ENCODE measurements around the gene AJAP1.

AJAP1 gene

DNA sequence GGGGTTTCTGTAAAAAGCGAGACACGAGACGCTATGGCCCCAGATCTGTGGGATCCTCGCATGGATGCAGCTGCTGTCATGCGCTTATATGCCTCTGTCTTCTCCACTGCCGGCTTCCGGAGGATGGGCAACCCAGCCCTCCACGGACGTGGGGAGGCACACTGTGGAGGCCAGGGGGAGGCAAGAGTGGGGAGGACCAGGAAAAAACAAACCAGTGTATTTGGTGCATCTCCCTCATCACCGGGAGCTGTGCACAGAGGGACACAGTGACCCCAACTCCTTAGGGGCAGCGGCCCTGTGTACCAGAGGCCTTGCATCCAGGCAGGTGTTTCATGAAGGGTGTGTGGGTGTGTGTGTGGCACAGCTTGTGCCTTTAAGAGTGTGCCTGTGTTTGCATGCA, 95.0 kb downstream of the AJAP1 start:
- Histone ChIP-seq H3K27me3 (replicated peaks; ENCODE audit: control insufficient read depth, insufficient read depth, low read length) (no peaks in the 10 kb centered on the region), H3K36me3 (ENCODE audit: control insufficient read depth, insufficient read depth, low read length) (no peaks in the 10 kb centered on the region), H3K4me3 (replicated peaks; ENCODE audit: low read depth, low read length) (no peak overlapping the region)
- DNase-seq (ENCODE audit: extremely low read depth, insufficient read length): no peak
- TF ChIP-seq, protein P1, sequence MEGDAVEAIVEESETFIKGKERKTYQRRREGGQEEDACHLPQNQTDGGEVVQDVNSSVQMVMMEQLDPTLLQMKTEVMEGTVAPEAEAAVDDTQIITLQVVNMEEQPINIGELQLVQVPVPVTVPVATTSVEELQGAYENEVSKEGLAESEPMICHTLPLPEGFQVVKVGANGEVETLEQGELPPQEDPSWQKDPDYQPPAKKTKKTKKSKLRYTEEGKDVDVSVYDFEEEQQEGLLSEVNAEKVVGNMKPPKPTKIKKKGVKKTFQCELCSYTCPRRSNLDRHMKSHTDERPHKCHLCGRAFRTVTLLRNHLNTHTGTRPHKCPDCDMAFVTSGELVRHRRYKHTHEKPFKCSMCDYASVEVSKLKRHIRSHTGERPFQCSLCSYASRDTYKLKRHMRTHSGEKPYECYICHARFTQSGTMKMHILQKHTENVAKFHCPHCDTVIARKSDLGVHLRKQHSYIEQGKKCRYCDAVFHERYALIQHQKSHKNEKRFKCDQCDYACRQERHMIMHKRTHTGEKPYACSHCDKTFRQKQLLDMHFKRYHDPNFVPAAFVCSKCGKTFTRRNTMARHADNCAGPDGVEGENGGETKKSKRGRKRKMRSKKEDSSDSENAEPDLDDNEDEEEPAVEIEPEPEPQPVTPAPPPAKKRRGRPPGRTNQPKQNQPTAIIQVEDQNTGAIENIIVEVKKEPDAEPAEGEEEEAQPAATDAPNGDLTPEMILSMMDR (IDR thresholded peaks at IDR 0.05; ENCODE audit: insufficient read depth, low read length, poor library complexity, severe bottlenecking): no peak

DNA sequence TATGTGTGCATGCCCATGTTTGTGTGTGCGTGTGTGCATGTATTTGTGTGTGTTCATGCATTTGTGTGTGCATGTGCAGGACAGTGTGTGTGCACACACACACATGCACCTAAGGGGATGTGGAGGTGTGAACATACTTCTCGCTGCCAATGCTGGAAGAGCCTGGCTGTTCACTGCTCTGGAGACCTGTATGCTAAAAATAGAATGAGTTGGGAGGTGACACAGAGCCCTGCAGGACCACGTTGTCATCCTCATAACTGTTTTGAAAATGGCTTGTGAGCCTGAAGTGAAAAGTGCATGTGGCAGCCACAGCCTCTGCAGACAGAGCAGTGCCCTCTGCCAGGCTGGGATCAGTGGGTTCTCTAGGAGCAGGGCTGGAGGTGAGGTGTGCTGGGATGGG, 95.8 kb downstream of the AJAP1 start:
- Histone ChIP-seq H3K4me3 (replicated peaks; ENCODE audit: low read depth, low read length) (no peak overlapping the region), H3K36me3 (ENCODE audit: control insufficient read depth, insufficient read depth, low read length) (no peaks in the 10 kb centered on the region), H3K27me3 (replicated peaks; ENCODE audit: control insufficient read depth, insufficient read depth, low read length) (no peaks in the 10 kb centered on the region)
- TF ChIP-seq, protein P1 (IDR thresholded peaks at IDR 0.05; ENCODE audit: insufficient read depth, low read length, poor library complexity, severe bottlenecking): no peak
- no peak for DNase-seq (ENCODE audit: extremely low read depth, insufficient read length)

DNA sequence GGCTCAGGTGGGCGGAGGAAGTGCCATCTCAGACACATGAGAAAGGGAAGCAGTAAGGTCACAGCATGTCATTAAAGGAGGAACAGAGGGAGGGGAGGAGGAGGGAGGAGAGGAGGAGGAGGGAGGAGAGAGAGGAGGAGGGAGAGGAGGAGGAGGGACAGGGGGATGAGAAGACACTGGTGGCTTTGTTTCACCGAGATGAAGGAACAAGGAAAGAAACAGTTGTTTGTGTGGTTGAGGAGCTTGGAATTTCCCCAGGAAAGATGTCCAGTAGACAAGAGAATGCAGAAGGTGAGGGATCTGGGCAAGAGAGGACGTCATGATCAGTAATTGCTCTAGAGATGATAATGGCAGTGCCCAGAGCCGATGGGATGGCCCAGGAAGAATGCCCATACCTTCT, 97.7 kb downstream of the AJAP1 start:
- Histone ChIP-seq H3K4me3 (replicated peaks; ENCODE audit: low read depth, low read length) (no peak overlapping the region), H3K27me3 (replicated peaks; ENCODE audit: control insufficient read depth, insufficient read depth, low read length) (no peaks in the 10 kb centered on the region), H3K36me3 (ENCODE audit: control insufficient read depth, insufficient read depth, low read length) (no peaks in the 10 kb centered on the region)
- DNase-seq (ENCODE audit: extremely low read depth, insufficient read length): no peak
- TF ChIP-seq, protein P1 (IDR thresholded peaks at IDR 0.05; ENCODE audit: insufficient read depth, low read length, poor library complexity, severe bottlenecking): no peak

DNA sequence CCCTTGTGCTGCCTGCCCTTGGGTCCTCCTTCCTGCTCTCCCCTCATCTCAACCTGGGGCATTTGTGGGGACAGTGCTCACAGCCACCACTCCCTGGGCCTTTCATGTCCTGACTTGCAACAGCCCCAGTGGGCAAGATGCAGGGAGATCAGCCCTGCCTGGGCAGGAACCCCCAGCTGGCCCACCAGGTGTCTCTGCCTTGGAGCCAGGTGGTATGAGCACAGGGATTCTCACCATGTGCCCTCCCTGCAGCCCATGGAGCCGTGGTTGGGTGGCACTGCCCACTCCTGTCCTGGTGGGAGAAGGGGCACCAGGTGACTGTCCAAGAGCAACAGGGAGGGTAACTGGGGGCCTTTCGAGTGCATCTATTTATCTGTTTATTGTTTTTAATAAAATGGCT, 100.4 kb downstream of the AJAP1 start:
- H3K27me3 ChIP-seq (replicated peaks; ENCODE audit: control insufficient read depth, insufficient read depth, low read length): no peaks in the 10 kb centered on the region
- H3K4me3 ChIP-seq (replicated peaks; ENCODE audit: low read depth, low read length): no peak overlapping the region
- DNase-seq (ENCODE audit: extremely low read depth, insufficient read length): no peak
- H3K36me3 ChIP-seq (ENCODE audit: control insufficient read depth, insufficient read depth, low read length): no peaks in the 10 kb centered on the region
- TF ChIP-seq, protein P1 (IDR thresholded peaks at IDR 0.05; ENCODE audit: insufficient read depth, low read length, poor library complexity, severe bottlenecking): no peak

DNA sequence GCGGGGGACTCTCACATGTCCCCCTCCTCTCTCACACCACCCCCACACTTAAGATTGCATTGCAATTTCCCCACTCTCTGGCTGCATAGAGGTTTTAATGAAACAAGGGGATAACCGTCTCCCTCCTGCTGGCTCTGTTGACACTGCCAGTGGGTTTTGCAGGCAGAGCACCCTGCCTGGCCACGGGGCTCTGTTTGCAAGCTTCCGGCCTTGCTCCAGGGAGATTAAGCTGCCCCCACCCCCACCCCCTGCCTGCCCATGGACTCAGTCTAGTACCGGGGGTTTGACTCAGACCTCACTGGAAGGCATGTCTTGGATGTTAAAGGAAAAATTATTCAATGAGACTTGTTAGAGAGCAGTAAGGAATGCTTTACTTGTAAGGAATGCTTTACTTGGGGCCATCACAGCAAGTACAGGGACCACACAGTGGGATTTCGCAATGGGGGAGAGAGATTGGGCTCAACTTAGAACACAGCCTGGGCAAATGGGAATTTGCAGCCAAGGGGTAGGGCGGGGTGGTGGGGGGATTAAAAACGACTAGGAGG, 101.0 kb downstream of the AJAP1 start:
- Histone ChIP-seq H3K4me3 (replicated peaks; ENCODE audit: low read depth, low read length) (no peak overlapping the region), H3K36me3 (ENCODE audit: control insufficient read depth, insufficient read depth, low read length) (no peaks in the 10 kb centered on the region), H3K27me3 (replicated peaks; ENCODE audit: control insufficient read depth, insufficient read depth, low read length) (no peaks in the 10 kb centered on the region)
- no peak for DNase-seq (ENCODE audit: extremely low read depth, insufficient read length)
- TF ChIP-seq, protein P1 (IDR thresholded peaks at IDR 0.05; ENCODE audit: insufficient read depth, low read length, poor library complexity, severe bottlenecking): no peak

All from GM06990 (cell line).